ENCODE results near the gene RASA3. TPM values are rescaled to one million over a fixed set of nuclear protein-coding genes. Genes with fewer than 3 reads are reported as not detected.
A peak's percentile ranks its signal among the peaks of the same experiment; 100 is the strongest.

The RASA3 gene
- total RNA-seq, 3 donors from 2014 or later (not counting 1 experiment from before 2014, with no cell fraction given) = 252 to 277 (median 274) TPM

DNA sequence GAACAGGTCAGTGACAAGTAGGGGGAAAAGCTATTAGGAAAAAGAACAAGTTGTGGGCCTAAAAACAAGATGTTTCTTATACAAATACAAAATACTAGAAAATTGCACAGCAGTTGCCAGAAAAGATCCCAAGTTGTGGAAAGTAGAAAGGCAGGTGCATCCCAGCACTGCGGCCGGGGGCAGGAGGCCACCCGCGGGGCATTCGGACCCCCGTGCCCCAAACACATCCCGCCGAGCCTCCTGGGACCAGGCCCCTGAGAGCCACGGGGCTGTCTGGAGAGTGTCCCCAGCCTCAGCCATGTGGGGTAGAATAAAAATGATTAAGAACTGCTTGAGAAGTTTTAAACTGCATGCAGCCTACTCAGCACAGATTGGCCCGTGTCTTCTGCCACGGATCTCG lies 11.4 kb downstream of the RASA3 start:
- Mint-ChIP-seq H3K4me1 (peaks cover 55 to 82% of the 10 kb centered on the region in 2 donors), H3K36me3 (no peaks in the 10 kb centered on the region), H3K27me3 (ENCODE audit: low read depth in 2 of 2) (no peaks in the 10 kb centered on the region), H3K9me3 (no peaks in the 10 kb centered on the region), H3K4me3 (peak overlapping the region; percentile 85), H3K27ac (peak overlapping the region; percentile 92 to 99)
- H3K9me3 ChIP-seq (ENCODE audit: control insufficient read depth, insufficient read depth, low read length) = no peaks in the 10 kb centered on the region
- ATAC-seq (no peak), DNase-seq (no peak)
- 92% methylated on average over 12 of the region's 12 CpGs for WGBS (ENCODE audit: insufficient coverage)
- peaks cover 87% of the 10 kb centered on the region for H3K4me1 ChIP-seq (ENCODE audit: control insufficient read depth, insufficient read depth, low read length)
- TF ChIP-seq, protein P1, sequence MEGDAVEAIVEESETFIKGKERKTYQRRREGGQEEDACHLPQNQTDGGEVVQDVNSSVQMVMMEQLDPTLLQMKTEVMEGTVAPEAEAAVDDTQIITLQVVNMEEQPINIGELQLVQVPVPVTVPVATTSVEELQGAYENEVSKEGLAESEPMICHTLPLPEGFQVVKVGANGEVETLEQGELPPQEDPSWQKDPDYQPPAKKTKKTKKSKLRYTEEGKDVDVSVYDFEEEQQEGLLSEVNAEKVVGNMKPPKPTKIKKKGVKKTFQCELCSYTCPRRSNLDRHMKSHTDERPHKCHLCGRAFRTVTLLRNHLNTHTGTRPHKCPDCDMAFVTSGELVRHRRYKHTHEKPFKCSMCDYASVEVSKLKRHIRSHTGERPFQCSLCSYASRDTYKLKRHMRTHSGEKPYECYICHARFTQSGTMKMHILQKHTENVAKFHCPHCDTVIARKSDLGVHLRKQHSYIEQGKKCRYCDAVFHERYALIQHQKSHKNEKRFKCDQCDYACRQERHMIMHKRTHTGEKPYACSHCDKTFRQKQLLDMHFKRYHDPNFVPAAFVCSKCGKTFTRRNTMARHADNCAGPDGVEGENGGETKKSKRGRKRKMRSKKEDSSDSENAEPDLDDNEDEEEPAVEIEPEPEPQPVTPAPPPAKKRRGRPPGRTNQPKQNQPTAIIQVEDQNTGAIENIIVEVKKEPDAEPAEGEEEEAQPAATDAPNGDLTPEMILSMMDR (IDR thresholded peaks at IDR 0.05) = no peak
- H3K27me3 ChIP-seq (ENCODE audit: control insufficient read depth, insufficient read depth, low read length) = no peaks in the 10 kb centered on the region
- peaks cover 23% of the 10 kb centered on the region for H3K36me3 ChIP-seq (ENCODE audit: control insufficient read depth, insufficient read depth, low read length)
- intact Hi-C loops (cut with micrococcal nuclease) = no loop called here
- H3K4me3 ChIP-seq (ENCODE audit: low read length) = no peak overlapping the region
- peak overlapping the region; percentile 10 for H3K27ac ChIP-seq (ENCODE audit: low read length)

DNA sequence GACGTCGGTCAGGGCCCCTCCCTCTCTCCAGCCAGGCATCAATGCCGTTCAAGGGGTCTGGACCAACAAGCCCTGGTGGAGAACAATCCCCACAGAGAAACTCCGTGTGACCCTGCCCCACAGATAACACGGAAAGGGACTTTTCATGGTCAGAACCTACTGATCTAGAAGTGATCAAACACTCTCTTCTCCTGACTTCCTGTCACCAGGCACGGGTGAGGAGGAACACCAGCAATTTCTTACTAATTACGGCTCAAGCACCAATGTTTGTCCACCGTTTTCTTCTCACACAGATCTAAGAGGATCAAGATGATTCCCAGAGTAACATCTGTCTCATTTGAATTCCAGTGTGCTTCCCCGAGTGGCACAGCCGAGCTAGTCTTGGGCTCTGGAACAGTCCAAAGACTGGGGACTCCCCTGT lies 11.8 kb downstream of the RASA3 start:
- WGBS (ENCODE audit: insufficient coverage) = 52% methylated on average over 10 of the region's 10 CpGs
- Mint-ChIP-seq H3K4me1 (peaks cover 57 to 85% of the 10 kb centered on the region in 2 donors), H3K4me3 (peak overlapping the region; percentile 85), H3K27ac (peak overlapping the region; percentile 92 to 99), H3K9me3 (no peaks in the 10 kb centered on the region), H3K36me3 (no peaks in the 10 kb centered on the region), H3K27me3 (ENCODE audit: low read depth in 2 of 2) (no peaks in the 10 kb centered on the region)
- DNase-seq (peak in 1 of 2 donors; percentile 53), ATAC-seq (no peak)
- Histone ChIP-seq H3K27ac (ENCODE audit: low read length) (peak overlapping the region; percentile 10), H3K36me3 (ENCODE audit: control insufficient read depth, insufficient read depth, low read length) (peaks cover 26% of the 10 kb centered on the region), H3K4me1 (ENCODE audit: control insufficient read depth, insufficient read depth, low read length) (peaks cover 88% of the 10 kb centered on the region), H3K27me3 (ENCODE audit: control insufficient read depth, insufficient read depth, low read length) (no peaks in the 10 kb centered on the region), H3K4me3 (ENCODE audit: low read length) (no peak overlapping the region), H3K9me3 (ENCODE audit: control insufficient read depth, insufficient read depth, low read length) (no peaks in the 10 kb centered on the region)
- intact Hi-C loops (cut with micrococcal nuclease) = no loop called here
- TF ChIP-seq, protein P1 (IDR thresholded peaks at IDR 0.05) = no peak

DNA sequence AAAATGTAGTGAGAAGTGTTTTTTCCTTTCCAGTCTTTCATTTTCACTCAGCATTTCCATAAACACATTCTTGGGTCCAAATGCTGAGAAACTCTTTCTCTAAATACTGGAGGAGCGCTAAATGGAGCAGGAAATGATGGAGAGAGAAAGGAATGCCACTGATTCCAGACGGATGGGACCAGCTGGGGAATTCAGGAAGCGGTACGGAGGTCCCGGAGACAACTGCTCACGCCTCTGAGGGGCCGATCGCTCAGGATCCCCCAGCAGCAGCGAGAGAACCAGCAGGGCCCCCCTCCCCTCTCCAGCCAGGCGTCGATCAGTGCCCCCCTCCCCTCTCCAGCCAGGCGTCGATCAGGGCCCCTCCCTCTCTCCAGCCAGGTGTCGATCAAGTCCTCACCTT lies 13.2 kb downstream of the RASA3 start:
- no peaks in the 10 kb centered on the region for H3K36me3 Mint-ChIP-seq
- Histone ChIP-seq H3K27me3 (ENCODE audit: control insufficient read depth, insufficient read depth, low read length) (no peaks in the 10 kb centered on the region), H3K4me1 (ENCODE audit: control insufficient read depth, insufficient read depth, low read length) (peaks cover 87% of the 10 kb centered on the region), H3K9me3 (ENCODE audit: control insufficient read depth, insufficient read depth, low read length) (no peaks in the 10 kb centered on the region), H3K36me3 (ENCODE audit: control insufficient read depth, insufficient read depth, low read length) (peaks cover 29% of the 10 kb centered on the region), H3K4me3 (ENCODE audit: low read length) (no peak overlapping the region), H3K27ac (ENCODE audit: low read length) (peak overlapping the region; percentile 46)
- H3K27ac Mint-ChIP-seq = peak overlapping the region; percentile 65 to 93
- TF ChIP-seq, protein P1 (IDR thresholded peaks at IDR 0.05) = no peak
- peaks cover 55 to 83% of the 10 kb centered on the region in 2 donors for H3K4me1 Mint-ChIP-seq
- intact Hi-C loops (cut with micrococcal nuclease) = no loop called here
- DNase-seq = no peak
- H3K27me3 Mint-ChIP-seq (ENCODE audit: low read depth in 2 of 2) = no peaks in the 10 kb centered on the region
- WGBS (ENCODE audit: insufficient coverage) = 41% methylated on average over 9 of the region's 14 CpGs
- H3K4me3 Mint-ChIP-seq = peak overlapping the region; percentile 84
- no peak for ATAC-seq
- H3K9me3 Mint-ChIP-seq = no peaks in the 10 kb centered on the region

DNA sequence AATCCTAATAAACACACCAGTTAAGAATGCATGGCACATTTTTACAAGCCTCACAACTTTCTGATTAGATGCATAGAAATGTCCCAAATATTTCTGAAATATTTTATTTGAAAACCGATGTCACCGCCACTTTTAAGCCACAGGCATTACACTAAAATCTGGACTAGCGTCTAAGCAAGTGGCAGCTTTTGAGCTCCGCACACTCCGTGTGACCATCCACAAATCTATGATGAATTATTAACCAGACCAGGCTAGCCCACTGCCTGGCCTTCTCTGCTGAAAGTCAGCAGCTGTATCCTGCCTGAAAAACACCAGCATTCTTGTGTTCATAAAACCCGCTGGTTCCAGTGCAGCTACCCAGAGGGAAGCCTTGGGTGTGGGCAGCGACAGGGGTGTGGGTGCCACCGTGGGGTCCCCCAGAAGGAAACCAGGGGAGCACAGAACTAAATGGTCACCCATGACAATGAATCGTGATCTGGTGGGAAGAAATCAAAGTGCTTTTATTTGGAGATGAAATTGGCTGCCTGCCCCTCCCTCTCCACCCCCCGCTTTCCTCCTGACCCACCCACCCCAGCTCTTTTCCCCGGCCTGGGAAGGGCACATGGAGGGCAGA lies 13.8 kb downstream of the RASA3 start:
- no peaks in the 10 kb centered on the region for H3K27me3 ChIP-seq (ENCODE audit: control insufficient read depth, insufficient read depth, low read length)
- H3K36me3 Mint-ChIP-seq = no peaks in the 10 kb centered on the region
- H3K4me3 ChIP-seq (ENCODE audit: low read length) = no peak overlapping the region
- peaks cover 30% of the 10 kb centered on the region for H3K36me3 ChIP-seq (ENCODE audit: control insufficient read depth, insufficient read depth, low read length)
- intact Hi-C loops (cut with micrococcal nuclease) = no loop called here
- H3K9me3 Mint-ChIP-seq = no peaks in the 10 kb centered on the region
- TF ChIP-seq, protein P1 (IDR thresholded peaks at IDR 0.05) = no peak
- peak overlapping the region; percentile 84 for H3K4me3 Mint-ChIP-seq
- WGBS (ENCODE audit: insufficient coverage) = 52% methylated on average over 9 of the region's 11 CpGs
- no peaks in the 10 kb centered on the region for H3K27me3 Mint-ChIP-seq (ENCODE audit: low read depth in 2 of 2)
- peak in 1 of 3 donors; percentile 13 for ATAC-seq
- H3K4me1 Mint-ChIP-seq = peaks cover 58 to 81% of the 10 kb centered on the region in 2 donors
- no peaks in the 10 kb centered on the region for H3K9me3 ChIP-seq (ENCODE audit: control insufficient read depth, insufficient read depth, low read length)
- no peak for DNase-seq
- H3K27ac Mint-ChIP-seq = peak overlapping the region; percentile 65 to 93
- peaks cover 86% of the 10 kb centered on the region for H3K4me1 ChIP-seq (ENCODE audit: control insufficient read depth, insufficient read depth, low read length)
- H3K27ac ChIP-seq (ENCODE audit: low read length) = peak overlapping the region; percentile 43

Data from natural killer cell (primary cell).